Ovary (tissue), 3 donors: Measurements from ENCODE around the gene DIABLO.

Experiments
- CTCF ChIP-seq, 3 donors: fragments of 450-650 bp in 2 of 3; fragments of 200-600 bp in 1 of 3; IDR thresholded peaks; one replicate each; pipeline versions ENCODE4 v1.5.1 to v1.8.0; 2016 to 2022; ENCODE audit warnings: antibody characterized with exemption in 3 of 3, mild to moderate bottlenecking in 1 of 3
- EP300 ChIP-seq: sonication (generic); formaldehyde crosslinking; IDR thresholded peaks from one replicate; pipeline ENCODE4 v1.6.1; 2017; ENCODE audit warnings: antibody characterized with exemption
- POLR2A ChIP-seq: fragments of 450-650 bp; IDR thresholded peaks from one replicate; pipeline ENCODE4 v1.6.1; 2017; ENCODE audit warnings: antibody characterized with exemption, mild to moderate bottlenecking, moderate library complexity
- donor health status: DM: no; HTN: no; CAD: no.

DNA sequence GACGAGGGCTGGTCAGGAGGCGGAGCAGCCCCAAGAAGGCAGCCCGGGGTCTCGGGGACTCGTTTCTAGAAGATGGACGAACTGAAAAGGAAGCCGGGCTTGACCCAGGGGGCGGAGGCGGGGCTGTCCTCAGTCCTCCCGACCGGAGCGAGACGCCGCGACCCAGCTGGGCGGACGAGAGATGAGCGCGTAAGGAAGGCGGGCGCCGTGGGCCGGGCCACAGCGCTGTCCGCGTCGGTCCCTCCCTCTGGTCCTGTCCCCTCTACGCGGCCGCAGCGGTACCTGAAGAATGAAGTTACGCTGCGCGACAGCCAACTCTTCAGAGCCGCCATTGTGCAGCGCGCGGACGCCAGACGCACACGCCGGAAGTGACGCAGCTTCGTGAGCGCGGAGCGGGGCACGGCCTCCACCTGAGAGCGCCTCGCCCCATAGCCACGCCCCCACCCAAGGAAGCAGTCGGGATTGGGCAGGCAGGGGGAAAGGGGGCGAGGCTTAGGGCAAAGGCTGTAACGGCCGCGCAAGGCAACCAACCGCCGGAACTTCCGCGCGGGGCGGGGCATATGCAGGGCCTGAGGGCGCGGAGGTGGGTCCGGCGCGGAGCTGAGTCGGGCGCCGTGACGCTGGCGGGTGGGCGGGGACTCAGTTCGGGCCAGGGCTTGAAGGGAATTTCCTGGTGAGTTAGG is at the start of gene DIABLO:
- peak; percentile 99 for TF ChIP-seq POLR2A
- no peak for TF ChIP-seq CTCF (IDR thresholded peaks at IDR 0.05)
- TF ChIP-seq EP300 = peak; percentile 5
